NT2/D1 (cell line): ENCODE results near the gene HS3ST2.

Source experiments
- SUZ12 ChIP-seq: IDR thresholded peaks from 2 replicates; pipeline ENCODE4 v1.6.1; 2011; ENCODE audit not compliant: insufficient read length, insufficient read depth; ENCODE audit errors: extremely low read depth
- YY1 ChIP-seq: IDR thresholded peaks from 2 replicates; pipeline ENCODE4 v1.6.1; 2011; ENCODE audit not compliant: insufficient read length, insufficient read depth

- no peak for TF ChIP-seq SUZ12
- no peak for TF ChIP-seq YY1
Observed at GRCh38 chr16:22942811-22943210, 128.8 kb downstream of the HS3ST2 start.
